Kidney (tissue), 14 donors: Measurements from ENCODE around the gene THAP11. TPM values are rescaled to one million over a fixed set of nuclear protein-coding genes. Genes with fewer than 3 reads are reported as not detected.

ENCODE experiments used
- DNase-seq, 5 donors: peaks; one replicate each; pipeline ENCODE4 v3.0.0-alpha.2; 2013 to 2020
- FAIRE-seq: peaks from 2 replicates; lab custom pipeline; 2012; peaks lifted over from hg19 to GRCh38; lab: Jason Lieb, UNC
- H3K27ac ChIP-seq, 2 donors: one replicate each; pipeline ENCODE4 v1.7.0; 2013; ENCODE audit warnings: low read depth in 2 of 2, low read length in 2 of 2, inconsistent platforms in 1 of 2
- H3K27me3 ChIP-seq: one replicate; pipeline ENCODE4 v1.7.1; 2013; ENCODE audit warnings: low read length, inconsistent platforms; ENCODE audit not compliant: control insufficient read depth, insufficient read depth
- H3K36me3 ChIP-seq, 3 donors: one replicate each; pipeline versions ENCODE4 v1.7.0 to v1.7.1; 2013; ENCODE audit warnings: low read length in 3 of 3, control low read depth in 1 of 3, inconsistent platforms in 1 of 3; ENCODE audit not compliant: insufficient read depth in 3 of 3, control insufficient read depth in 2 of 3
- H3K4me1 ChIP-seq, 3 donors: one replicate each; pipeline versions ENCODE4 v1.7.0 to v1.7.1; 2013; ENCODE audit warnings: low read length in 3 of 3, inconsistent platforms in 1 of 3, low read depth in 1 of 3; ENCODE audit not compliant: control insufficient read depth in 2 of 3, insufficient read depth in 2 of 3
- H3K4me3 ChIP-seq, 3 donors: one replicate each; pipeline versions ENCODE4 v1.7.0 to v1.8.1; 2013; ENCODE audit warnings: low read length in 3 of 3, control low read depth in 1 of 3, inconsistent platforms in 1 of 3
- H3K9ac ChIP-seq, 3 donors: one replicate each; pipeline versions ENCODE4 v1.7.0 to v1.7.1; 2013; ENCODE audit warnings: low read length in 3 of 3, control low read depth in 1 of 3, inconsistent platforms in 1 of 3
- H3K9me3 ChIP-seq, 3 donors: one replicate each; pipeline versions ENCODE4 v1.7.0 to v1.7.1; 2013; ENCODE audit warnings: low read length in 3 of 3, control low read depth in 1 of 3, inconsistent platforms in 1 of 3; ENCODE audit not compliant: control insufficient read depth in 2 of 3, insufficient read depth in 1 of 3
- intact Hi-C: fragments of 100-400 bp; cut with DNase I; formaldehyde crosslinking; loops from one replicate; pipeline ENCODE4 v1.11.1; 2022
- polyA plus RNA-seq: library from polyadenylated mRNA; stranded (reverse); fragments of 350-450 nt; fragmentation: Illumina TruSeq; extraction: RNeasy Lipid Tissue Mini Kit (QIAGEN cat#74804); gene quantifications from one replicate; pipeline ENCODE4 v1.2.3, GENCODE V29; 2014; ENCODE audit warnings: low read depth, low replicate concordance; ENCODE audit not compliant: insufficient read depth
- total RNA-seq: library from RNA; stranded (reverse); fragmentation: NEBNext Ultra II Directional; extraction: Animal tissue kit (Norgen Biotek cat#: 25700); gene quantifications from one replicate; pipeline ENCODE4 v1.2.1, GENCODE V29; 2021
- TF ChIP-seq, protein P1 (sequence below): IDR thresholded peaks from 3 replicates; pipeline ENCODE4 v1.5.1; 2012; ENCODE audit warnings: mild to moderate bottlenecking, moderate library complexity, borderline replicate concordance; ENCODE audit not compliant: insufficient read depth; ENCODE audit errors: extremely low read depth
- donor health status: control.
- donor health status: control.
- donor health status: control.
- donor health status: control.
- donor health status: control.
- donor health status: DM: yes; HTN: yes; CAD: no.
- donor health status: Normal renal cell carcinoma (clear cell type).

Gene THAP11
- total and polyA plus RNA-seq, 2 donors from 2014 or later = 21.4 to 27.0 TPM

DNA sequence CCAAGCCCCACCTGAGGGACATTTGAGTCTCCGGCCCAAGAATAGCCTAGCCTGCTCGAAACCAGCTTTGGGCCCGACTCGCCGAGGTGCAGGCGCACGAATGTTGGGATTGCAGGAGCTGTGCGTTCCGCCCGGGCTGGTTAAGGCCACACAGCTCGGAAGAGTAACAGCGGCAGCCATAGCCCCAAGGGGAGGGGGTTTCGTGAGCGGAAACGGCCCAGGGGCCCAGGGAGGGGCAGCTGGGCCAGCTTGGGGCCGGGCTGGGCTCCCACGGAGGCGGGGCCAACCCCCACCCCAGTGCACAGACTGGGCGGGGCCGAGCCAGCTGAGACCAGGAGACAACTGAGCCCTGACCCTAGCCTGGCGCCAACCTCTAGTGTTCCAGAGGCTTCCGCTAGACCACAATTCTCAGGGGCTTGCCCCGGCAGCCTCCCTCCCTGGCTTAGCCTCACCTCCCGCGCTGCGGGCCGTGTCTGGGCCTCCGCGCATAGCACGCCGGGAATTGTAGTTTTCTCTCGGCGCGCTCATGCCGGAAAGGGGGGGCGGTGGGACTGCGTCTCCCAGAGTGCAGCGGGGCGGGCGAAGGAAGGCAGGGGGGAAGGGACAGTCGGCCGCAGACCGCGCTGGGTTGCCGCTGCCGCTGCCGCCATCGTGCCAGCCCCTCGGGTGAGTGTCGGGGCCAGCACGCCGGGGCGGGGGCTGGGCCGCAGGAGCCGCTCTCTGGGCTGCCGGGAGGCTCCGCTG lies 4.4 kb downstream of the THAP11 start, which contains the start of gene NUTF2:
TSS of gene NUTF2 (plus strand) at position 614 of the 744 bp plus-strand sequence. CDS start 18,198 bp downstream, outside the sequence.
- peak within 1 kb of the TSS; percentile 91 to 98 for H3K27ac ChIP-seq
- peak; percentile 98 to 99 (median 98) for DNase-seq
- peak within 1 kb of the TSS; percentile 71 to 83 (median 79) for H3K4me3 ChIP-seq
- H3K27me3 ChIP-seq = no peaks in the 10 kb centered on the region
- intact Hi-C loops = no loop called here
- H3K4me1 ChIP-seq = peaks cover 14 to 40% (median 34%) of the 10 kb centered on the region in 3 donors
- peak within 1 kb of the TSS; percentile 59 to 88 (median 88) for H3K9ac ChIP-seq
- no peak for FAIRE-seq
- H3K36me3 ChIP-seq = no peaks in the 10 kb centered on the region
- no peaks in the 10 kb centered on the region for H3K9me3 ChIP-seq
- TF ChIP-seq, protein P1, sequence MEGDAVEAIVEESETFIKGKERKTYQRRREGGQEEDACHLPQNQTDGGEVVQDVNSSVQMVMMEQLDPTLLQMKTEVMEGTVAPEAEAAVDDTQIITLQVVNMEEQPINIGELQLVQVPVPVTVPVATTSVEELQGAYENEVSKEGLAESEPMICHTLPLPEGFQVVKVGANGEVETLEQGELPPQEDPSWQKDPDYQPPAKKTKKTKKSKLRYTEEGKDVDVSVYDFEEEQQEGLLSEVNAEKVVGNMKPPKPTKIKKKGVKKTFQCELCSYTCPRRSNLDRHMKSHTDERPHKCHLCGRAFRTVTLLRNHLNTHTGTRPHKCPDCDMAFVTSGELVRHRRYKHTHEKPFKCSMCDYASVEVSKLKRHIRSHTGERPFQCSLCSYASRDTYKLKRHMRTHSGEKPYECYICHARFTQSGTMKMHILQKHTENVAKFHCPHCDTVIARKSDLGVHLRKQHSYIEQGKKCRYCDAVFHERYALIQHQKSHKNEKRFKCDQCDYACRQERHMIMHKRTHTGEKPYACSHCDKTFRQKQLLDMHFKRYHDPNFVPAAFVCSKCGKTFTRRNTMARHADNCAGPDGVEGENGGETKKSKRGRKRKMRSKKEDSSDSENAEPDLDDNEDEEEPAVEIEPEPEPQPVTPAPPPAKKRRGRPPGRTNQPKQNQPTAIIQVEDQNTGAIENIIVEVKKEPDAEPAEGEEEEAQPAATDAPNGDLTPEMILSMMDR = peak; percentile 10

DNA sequence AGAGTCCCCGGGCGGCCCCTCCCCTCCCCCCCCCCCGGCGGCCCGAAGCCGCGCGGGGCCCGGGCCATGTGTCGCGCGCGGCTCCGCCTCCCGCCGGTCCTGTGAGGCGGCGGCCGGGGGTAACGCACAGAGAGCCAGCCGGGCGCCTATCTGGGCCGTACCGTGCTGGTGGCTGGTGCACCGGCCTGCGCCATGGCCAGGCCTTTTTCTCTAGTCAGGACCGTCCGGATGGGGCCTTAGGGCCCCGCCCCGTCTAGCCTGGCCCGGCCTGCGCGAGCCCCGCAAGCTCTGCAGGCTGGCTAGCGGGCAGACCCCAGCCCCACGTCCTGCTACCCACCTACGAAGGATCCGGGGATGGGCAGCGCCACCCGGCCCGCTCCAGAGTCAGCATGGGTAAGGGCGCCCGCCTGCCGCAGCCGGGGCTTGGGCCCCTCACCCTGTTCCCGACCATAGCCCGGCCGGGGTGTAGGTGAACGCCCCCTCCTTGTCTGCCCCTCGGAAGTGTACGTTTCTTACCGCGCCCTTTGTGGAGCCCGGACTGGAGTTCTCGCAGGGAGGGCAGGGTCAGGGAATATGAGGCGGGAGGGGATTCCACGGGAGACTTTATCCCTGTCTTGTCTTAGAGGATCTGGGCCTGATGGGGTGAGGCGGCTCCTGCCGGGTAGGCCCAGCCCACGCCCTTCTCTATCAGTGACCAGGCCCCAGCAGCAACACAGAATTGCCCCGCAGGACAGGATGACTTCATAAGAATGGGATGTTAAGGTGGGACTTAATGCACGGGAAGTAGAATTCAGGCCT lies 5.1 kb downstream of the THAP11 start, which contains the start of gene CENPT:
TSS of gene CENPT (minus strand) at position 630 of the 798 bp plus-strand sequence. CDS start 13,834 bp downstream, outside the sequence.
- intact Hi-C loops = no loop called here
- Histone ChIP-seq H3K36me3 (no peaks in the 10 kb centered on the region), H3K9me3 (no peaks in the 10 kb centered on the region), H3K4me3 (peak within 1 kb of the TSS; percentile 71 to 83 (median 79)), H3K27ac (peak within 1 kb of the TSS; percentile 91 to 98), H3K4me1 (peaks cover 14 to 40% (median 32%) of the 10 kb centered on the region in 3 donors), H3K27me3 (no peaks in the 10 kb centered on the region), H3K9ac (peak within 1 kb of the TSS; percentile 43 to 88 (median 88))
- DNase-seq (peak in 4 of 5 donors; percentile 30 to 89 (median 66)), FAIRE-seq (no peak)
- TF ChIP-seq, protein P1 = no peak

- H3K27me3 ChIP-seq = no peaks in the 10 kb centered on the region
- peak overlapping the region in 2 of 3 donors; percentile 65 to 83 for H3K4me3 ChIP-seq
- H3K27ac ChIP-seq = no peak overlapping the region
- no peaks in the 10 kb centered on the region for H3K36me3 ChIP-seq
- FAIRE-seq = no peak
- intact Hi-C loops = no loop called here
- peaks cover 14 to 35% (median 32%) of the 10 kb centered on the region in 3 donors for H3K4me1 ChIP-seq
- TF ChIP-seq, protein P1 = no peak
- H3K9me3 ChIP-seq = no peaks in the 10 kb centered on the region
- DNase-seq = no peak
- H3K9ac ChIP-seq = peak overlapping the region in 2 of 3 donors; percentile 7 to 88
Measured at GRCh38 chr16:67848118-67848517, 6.0 kb downstream of the THAP11 start.
